ENCODE results near the gene LARGE1. TPM values are rescaled to one million over a fixed set of nuclear protein-coding genes. Genes with fewer than 3 reads are reported as not detected.
A peak's percentile ranks its signal among the peaks of the same experiment; 100 is the strongest.

The LARGE1 gene
- total RNA-seq, 1 experiment from 2014 or later: 5.2 TPM

GRCh38 chr22:33315117-33315516 is 605.2 kb downstream of the LARGE1 start:
- ChIA-PET POLR2A (interaction anchor here (1.0 kb wide), 1 partner anchor 12 kb away, joined by 3 read pairs; no protein-coding TSS in a partner anchor), CTCF (interaction anchor here (2.6 kb wide), 1 partner anchor 13 kb away, joined by 17 read pairs; no protein-coding TSS in a partner anchor)
- H3K36me3 Mint-ChIP-seq (ENCODE audit: insufficient read depth, unreplicated experiment): peaks cover 5% of the 10 kb centered on the region
- H3K9me3 Mint-ChIP-seq (ENCODE audit: unreplicated experiment): peaks cover 5% of the 10 kb centered on the region
- H3K27me3 Mint-ChIP-seq (ENCODE audit: insufficient read depth, unreplicated experiment): no peaks in the 10 kb centered on the region
- no peak overlapping the region for H3K4me3 Mint-ChIP-seq (ENCODE audit: unreplicated experiment)
- BruUV-seq (replicated peaks): no TSS peak
- H3K27ac Mint-ChIP-seq (ENCODE audit: low read depth, unreplicated experiment): peak overlapping the region; percentile 23
- no peak for DNase-seq (ENCODE audit: unreplicated experiment)
- H3K4me1 Mint-ChIP-seq (ENCODE audit: insufficient read depth, unreplicated experiment): no peaks in the 10 kb centered on the region
- intact Hi-C loops (cut with micrococcal nuclease): no loop called here
- TF ChIP-seq CTCF (IDR thresholded peaks at IDR 0.05; ENCODE audit: unreplicated experiment): no peak

- Mint-ChIP-seq H3K27me3 (ENCODE audit: insufficient read depth, unreplicated experiment) (no peaks in the 10 kb centered on the region), H3K36me3 (ENCODE audit: insufficient read depth, unreplicated experiment) (peaks cover 5% of the 10 kb centered on the region), H3K4me1 (ENCODE audit: insufficient read depth, unreplicated experiment) (no peaks in the 10 kb centered on the region), H3K9me3 (ENCODE audit: unreplicated experiment) (peaks cover 5% of the 10 kb centered on the region), H3K4me3 (ENCODE audit: unreplicated experiment) (no peak overlapping the region), H3K27ac (ENCODE audit: low read depth, unreplicated experiment) (peak overlapping the region; percentile 23)
- intact Hi-C loops (cut with micrococcal nuclease): no loop called here
- BruUV-seq (replicated peaks): no TSS peak
- no peak for TF ChIP-seq CTCF (IDR thresholded peaks at IDR 0.05; ENCODE audit: unreplicated experiment)
- no peak for DNase-seq (ENCODE audit: unreplicated experiment)
- CTCF ChIA-PET: interaction anchor here (0.8 to 2.6 kb wide), 2 partner anchors 12 kb away, joined by 9 to 17 read pairs; no protein-coding TSS in a partner anchor
- POLR2A ChIA-PET: interaction anchor here (1.0 kb wide), 1 partner anchor 13 kb away, joined by 3 read pairs; no protein-coding TSS in a partner anchor
Observed at GRCh38 chr22:33314316-33314715, 606.0 kb downstream of the LARGE1 start.

- CTCF ChIA-PET: interaction anchor here (0.5 to 6.5 kb wide), 31 partner anchors 10 to 1930 kb away, joined by 3 to 109 read pairs (median 4); no protein-coding TSS in a partner anchor
- intact Hi-C loops (cut with micrococcal nuclease): loop anchor here (2.0 to 5.0 kb wide), 3 partner anchors 618 to 1929 kb away; partner anchors contain the start of gene LARGE1
- POLR2A ChIA-PET: no interaction called here
Observed at GRCh38 chr22:33303099-33303498, 617.2 kb downstream of the LARGE1 start.

GRCh38 chr22:33302549-33302948 is 617.7 kb downstream of the LARGE1 start:
- H3K36me3 Mint-ChIP-seq (ENCODE audit: insufficient read depth, unreplicated experiment): no peaks in the 10 kb centered on the region
- CTCF ChIA-PET: interaction anchor here (0.5 to 6.5 kb wide), 39 partner anchors 10 to 1931 kb away, joined by 3 to 109 read pairs (median 4); no protein-coding TSS in a partner anchor
- POLR2A ChIA-PET: interaction anchor here (0.9 kb wide), 1 partner anchor 277 kb away, joined by 3 read pairs; no protein-coding TSS in a partner anchor
- BruUV-seq (replicated peaks): no TSS peak
- no peaks in the 10 kb centered on the region for H3K27me3 Mint-ChIP-seq (ENCODE audit: insufficient read depth, unreplicated experiment)
- H3K27ac Mint-ChIP-seq (ENCODE audit: low read depth, unreplicated experiment): peak overlapping the region; percentile 17
- H3K9me3 Mint-ChIP-seq (ENCODE audit: unreplicated experiment): no peaks in the 10 kb centered on the region
- H3K4me1 Mint-ChIP-seq (ENCODE audit: insufficient read depth, unreplicated experiment): no peaks in the 10 kb centered on the region
- no peak for DNase-seq (ENCODE audit: unreplicated experiment)
- no peak for TF ChIP-seq CTCF (IDR thresholded peaks at IDR 0.05; ENCODE audit: unreplicated experiment)
- intact Hi-C loops (cut with micrococcal nuclease): loop anchor here (1.0 to 5.0 kb wide), 6 partner anchors 165 to 1930 kb away; partner anchors contain the start of gene LARGE1
- H3K4me3 Mint-ChIP-seq (ENCODE audit: unreplicated experiment): no peak overlapping the region

More at GRCh38 chr22:33303099-33303498, 617.2 kb downstream of the LARGE1 start:
- H3K4me1 Mint-ChIP-seq (ENCODE audit: insufficient read depth, unreplicated experiment): no peaks in the 10 kb centered on the region
- H3K4me3 Mint-ChIP-seq (ENCODE audit: unreplicated experiment): no peak overlapping the region
- H3K36me3 Mint-ChIP-seq (ENCODE audit: insufficient read depth, unreplicated experiment): no peaks in the 10 kb centered on the region
- no peak for DNase-seq (ENCODE audit: unreplicated experiment)
- H3K27me3 Mint-ChIP-seq (ENCODE audit: insufficient read depth, unreplicated experiment): no peaks in the 10 kb centered on the region
- H3K27ac Mint-ChIP-seq (ENCODE audit: low read depth, unreplicated experiment): no peak overlapping the region
- no TSS peak for BruUV-seq (replicated peaks)
- H3K9me3 Mint-ChIP-seq (ENCODE audit: unreplicated experiment): no peaks in the 10 kb centered on the region
- TF ChIP-seq CTCF (IDR thresholded peaks at IDR 0.05; ENCODE audit: unreplicated experiment): no peak

Measured in MCF 10A (cell line).